Memory B cell (primary cell): ENCODE results near the gene CITED4.

Experiments
- ATAC-seq: fragments of 150-1000 bp; cut with Tn5 transposase; 2 replicates; pipeline ENCODE4 v1.10.0; 2021; ENCODE audit warnings: low read depth, mild to moderate bottlenecking, moderate library complexity
- DNase-seq, 2 donors: peaks; one replicate each; pipeline ENCODE4 v3.0.0; 2022; ENCODE audit warnings: low spot score in 2 of 2
- H3K27ac Mint-ChIP-seq: one replicate; pipeline ENCODE4 v1.8.0; 2022; ENCODE audit warnings: mild to moderate bottlenecking, moderate library complexity, mixed read lengths
- H3K27me3 Mint-ChIP-seq: one replicate; pipeline ENCODE4 v1.8.0; 2022; ENCODE audit warnings: mixed read lengths
- H3K36me3 Mint-ChIP-seq: one replicate; pipeline ENCODE4 v1.8.0; 2022; ENCODE audit warnings: mild to moderate bottlenecking, mixed read lengths
- H3K4me1 Mint-ChIP-seq: one replicate; pipeline ENCODE4 v1.8.0; 2022; ENCODE audit warnings: mixed read lengths
- H3K4me3 Mint-ChIP-seq: one replicate; pipeline ENCODE4 v1.8.0; 2022; ENCODE audit warnings: mild to moderate bottlenecking, moderate library complexity, mixed read lengths
- H3K9me3 Mint-ChIP-seq: one replicate; pipeline ENCODE4 v1.8.0; 2022; ENCODE audit warnings: mixed read lengths

CITED4 gene, protein sequence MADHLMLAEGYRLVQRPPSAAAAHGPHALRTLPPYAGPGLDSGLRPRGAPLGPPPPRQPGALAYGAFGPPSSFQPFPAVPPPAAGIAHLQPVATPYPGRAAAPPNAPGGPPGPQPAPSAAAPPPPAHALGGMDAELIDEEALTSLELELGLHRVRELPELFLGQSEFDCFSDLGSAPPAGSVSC

DNA sequence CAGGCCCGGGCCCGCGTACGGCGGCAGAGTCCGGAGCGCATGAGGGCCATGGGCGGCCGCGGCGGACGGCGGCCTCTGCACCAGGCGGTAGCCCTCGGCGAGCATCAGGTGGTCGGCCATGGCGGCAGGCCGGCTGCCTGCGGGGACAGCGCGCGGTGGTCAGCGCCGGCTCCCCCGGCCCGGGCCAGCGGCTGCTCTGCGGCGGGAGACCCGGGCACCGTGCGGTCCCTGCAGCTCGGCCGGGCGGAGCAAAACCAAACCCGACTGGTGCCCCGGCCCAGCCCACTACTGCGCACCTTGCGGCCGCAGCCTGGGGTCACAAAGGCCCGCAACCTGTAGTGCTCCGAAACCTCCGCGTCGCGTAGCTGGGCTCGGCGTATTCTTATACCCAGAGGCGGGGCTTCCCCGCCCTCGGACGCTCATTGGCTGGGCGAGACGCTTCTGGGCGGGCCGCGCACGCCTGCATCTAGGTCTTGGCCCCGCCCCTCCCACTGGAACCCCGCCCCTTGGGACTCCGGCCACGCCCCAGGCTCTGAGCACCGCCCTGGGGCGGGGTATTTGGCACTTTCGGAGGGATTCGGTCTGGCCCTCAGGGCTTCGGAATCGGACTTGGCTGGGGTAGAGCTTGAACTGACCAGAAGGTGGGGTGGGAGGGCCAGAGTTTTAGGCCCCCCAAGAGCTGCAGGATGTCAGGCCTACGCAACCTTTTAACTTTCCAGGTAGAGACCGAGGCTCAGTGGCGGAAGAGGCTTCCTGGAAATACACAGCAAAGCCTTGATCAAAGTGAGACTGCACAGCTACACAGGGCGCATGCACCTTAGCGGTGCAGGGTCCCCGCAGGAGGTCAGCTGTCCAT lies at the start of gene CITED4:
Gene CITED4, minus strand, starts transcription at position 356 of the 856 bp plus-strand sequence. Its CDS starts 236 bp downstream, at position 120.
- H3K27ac Mint-ChIP-seq, result peak within 1 kb of the TSS; percentile 81
- H3K4me1 Mint-ChIP-seq, result peaks cover 10% of the 10 kb centered on the region
- H3K36me3 Mint-ChIP-seq, result no peaks in the 10 kb centered on the region
- DNase-seq, result peak; percentile 88 to 94
- H3K27me3 Mint-ChIP-seq, result peaks cover 18% of the 10 kb centered on the region
- ATAC-seq, result peak; percentile 96
- H3K9me3 Mint-ChIP-seq, result no peaks in the 10 kb centered on the region
- H3K4me3 Mint-ChIP-seq, result peak within 1 kb of the TSS; percentile 96

DNA sequence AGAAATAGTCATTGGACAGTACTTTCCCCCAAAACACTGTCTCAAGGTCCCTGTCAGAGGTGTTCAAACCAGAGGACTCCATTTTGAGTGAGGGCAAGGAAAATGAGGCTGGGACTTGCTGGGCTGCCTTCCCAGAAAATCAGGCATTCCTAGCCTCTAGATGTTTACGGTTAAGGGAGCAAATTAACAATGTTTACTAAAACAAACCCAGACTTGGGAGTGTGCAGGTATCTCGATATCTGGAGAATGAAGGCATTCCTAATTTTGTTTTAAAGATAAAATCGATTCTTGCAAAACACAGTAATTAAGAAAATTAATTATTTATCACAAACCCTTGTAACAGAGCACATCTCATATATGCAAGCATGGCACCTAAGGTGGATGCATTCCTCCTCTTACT lies 48.9 kb upstream of the CITED4 start:
- no peak for DNase-seq
- no peak for ATAC-seq
- H3K9me3 Mint-ChIP-seq, result no peaks in the 10 kb centered on the region
- no peaks in the 10 kb centered on the region for H3K36me3 Mint-ChIP-seq
- H3K27ac Mint-ChIP-seq, result no peak overlapping the region
- no peaks in the 10 kb centered on the region for H3K4me1 Mint-ChIP-seq
- peaks cover 6% of the 10 kb centered on the region for H3K27me3 Mint-ChIP-seq
- no peak overlapping the region for H3K4me3 Mint-ChIP-seq

DNA sequence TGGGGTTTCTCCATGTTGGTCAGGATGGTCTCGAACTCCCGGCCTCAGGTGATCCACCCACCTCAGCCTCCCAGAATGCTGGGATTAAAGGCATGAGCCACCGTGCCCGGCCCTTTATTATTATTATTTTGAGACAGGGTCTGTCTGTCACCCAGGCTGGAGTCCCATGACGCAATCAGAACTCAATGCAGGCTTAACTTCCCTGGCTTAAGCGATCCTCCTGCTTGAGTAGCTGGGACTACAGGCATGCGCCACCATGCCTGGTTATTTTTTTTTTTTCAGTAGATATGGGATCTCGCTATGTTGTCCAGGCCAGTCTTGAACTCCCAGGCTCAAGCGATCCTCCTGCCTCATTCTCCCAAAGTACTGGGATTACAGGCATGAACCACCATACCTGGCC lies 47.1 kb upstream of the CITED4 start:
- ATAC-seq, result no peak
- Mint-ChIP-seq H3K4me3 (no peak overlapping the region), H3K4me1 (no peaks in the 10 kb centered on the region), H3K36me3 (no peaks in the 10 kb centered on the region), H3K9me3 (no peaks in the 10 kb centered on the region), H3K27me3 (peaks cover 5% of the 10 kb centered on the region), H3K27ac (no peak overlapping the region)
- DNase-seq, result no peak

DNA sequence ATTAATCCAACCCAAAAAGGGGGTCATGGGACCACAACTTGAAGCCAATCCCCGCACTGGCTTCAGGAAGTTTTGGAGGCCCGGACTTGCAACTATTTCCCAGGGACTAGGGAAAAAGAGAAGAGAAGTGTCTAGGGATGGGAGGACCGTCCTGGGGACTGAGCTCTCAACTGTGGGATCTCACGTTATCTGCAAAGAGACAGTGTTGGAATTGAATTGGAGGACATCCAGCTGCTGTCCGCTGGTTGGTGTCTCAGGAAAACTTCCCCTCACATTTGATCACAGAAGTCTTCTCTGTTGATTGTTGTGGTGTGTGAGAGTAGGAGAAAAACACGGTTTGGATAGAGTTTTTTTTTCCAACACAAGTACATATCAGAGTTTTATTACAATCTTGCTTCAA lies 46.2 kb upstream of the CITED4 start:
- no peaks in the 10 kb centered on the region for H3K36me3 Mint-ChIP-seq
- H3K4me1 Mint-ChIP-seq, result no peaks in the 10 kb centered on the region
- H3K27me3 Mint-ChIP-seq, result peaks cover 5% of the 10 kb centered on the region
- no peak for ATAC-seq
- H3K9me3 Mint-ChIP-seq, result no peaks in the 10 kb centered on the region
- DNase-seq, result no peak
- no peak overlapping the region for H3K27ac Mint-ChIP-seq
- no peak overlapping the region for H3K4me3 Mint-ChIP-seq

DNA sequence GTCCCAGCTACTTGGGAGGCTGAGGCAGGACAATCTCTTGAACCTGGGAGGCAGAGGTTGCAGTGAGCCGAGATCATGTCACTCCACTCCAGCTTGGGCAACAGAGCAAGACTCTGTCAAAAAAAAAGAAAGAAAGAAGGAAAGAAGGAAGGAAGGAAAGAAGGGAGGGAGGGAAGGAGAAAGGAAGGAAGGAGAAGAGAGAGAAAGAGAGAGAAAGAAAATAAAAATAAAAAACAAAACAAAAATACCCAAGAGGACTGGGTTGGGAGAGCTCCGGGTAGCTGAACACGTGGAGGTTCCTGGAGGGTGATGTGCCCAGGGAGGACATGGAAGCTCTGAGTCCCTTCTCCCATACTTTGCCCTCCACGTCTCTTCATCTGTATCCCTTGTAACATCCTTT lies 45.7 kb upstream of the CITED4 start:
- no peak overlapping the region for H3K27ac Mint-ChIP-seq
- H3K4me3 Mint-ChIP-seq, result no peak overlapping the region
- no peaks in the 10 kb centered on the region for H3K9me3 Mint-ChIP-seq
- H3K4me1 Mint-ChIP-seq, result no peaks in the 10 kb centered on the region
- H3K36me3 Mint-ChIP-seq, result no peaks in the 10 kb centered on the region
- DNase-seq, result no peak
- peaks cover 5% of the 10 kb centered on the region for H3K27me3 Mint-ChIP-seq
- ATAC-seq, result no peak

DNA sequence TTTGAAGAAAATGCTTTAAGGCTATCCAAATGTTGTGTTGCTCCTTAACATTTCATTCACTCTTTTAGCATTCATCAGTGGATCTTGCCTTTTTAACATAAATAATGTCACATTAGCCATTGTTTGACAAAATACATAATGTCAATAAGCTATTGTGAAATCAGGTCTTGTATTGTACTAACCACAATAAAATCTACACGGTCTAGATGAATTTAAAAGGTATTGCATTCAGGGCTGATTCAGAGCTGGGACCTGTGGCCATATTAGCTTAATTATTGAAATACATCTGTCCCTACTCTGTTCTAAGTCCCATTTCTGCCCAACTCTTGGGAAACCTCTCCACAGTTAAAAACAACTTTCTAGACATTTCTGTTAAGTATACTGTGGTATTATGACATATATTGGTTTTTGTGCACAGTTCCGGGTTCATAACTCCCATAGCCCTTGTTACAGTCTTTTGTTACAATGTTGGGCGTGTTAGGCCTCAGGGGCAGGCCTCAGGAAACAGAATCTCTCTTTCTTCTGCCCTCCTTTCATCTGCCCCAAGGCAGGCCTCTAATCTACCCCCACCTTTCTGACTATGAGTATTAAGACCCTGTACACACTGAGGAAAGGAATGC lies 44.7 kb upstream of the CITED4 start:
- Mint-ChIP-seq H3K9me3 (no peaks in the 10 kb centered on the region), H3K27me3 (peaks cover 5% of the 10 kb centered on the region), H3K4me1 (no peaks in the 10 kb centered on the region), H3K36me3 (no peaks in the 10 kb centered on the region), H3K27ac (no peak overlapping the region), H3K4me3 (no peak overlapping the region)
- no peak for DNase-seq
- no peak for ATAC-seq

DNA sequence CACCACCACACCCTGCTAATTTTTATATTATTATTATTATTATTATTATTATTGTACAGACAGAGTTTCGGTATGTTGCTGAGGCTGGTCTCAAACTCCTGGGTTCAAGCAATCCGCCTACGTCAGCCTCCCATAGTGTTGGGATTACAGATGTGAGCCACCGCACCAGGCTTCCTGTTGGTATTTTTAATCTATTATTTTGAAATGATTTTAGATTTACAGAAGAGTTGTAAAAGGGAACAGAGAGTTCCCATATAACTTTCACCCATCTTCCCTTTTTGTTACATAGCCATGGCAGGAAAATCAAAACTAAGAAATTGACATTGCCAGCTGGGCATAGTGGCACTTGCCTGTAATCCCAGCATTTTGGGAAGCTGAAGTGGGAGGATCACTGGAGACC lies 42.9 kb upstream of the CITED4 start:
- DNase-seq (no peak), ATAC-seq (no peak)
- H3K4me1 Mint-ChIP-seq, result no peaks in the 10 kb centered on the region
- H3K4me3 Mint-ChIP-seq, result no peak overlapping the region
- H3K9me3 Mint-ChIP-seq, result no peaks in the 10 kb centered on the region
- no peak overlapping the region for H3K27ac Mint-ChIP-seq
- H3K27me3 Mint-ChIP-seq, result peaks cover 5% of the 10 kb centered on the region
- H3K36me3 Mint-ChIP-seq, result no peaks in the 10 kb centered on the region

DNA sequence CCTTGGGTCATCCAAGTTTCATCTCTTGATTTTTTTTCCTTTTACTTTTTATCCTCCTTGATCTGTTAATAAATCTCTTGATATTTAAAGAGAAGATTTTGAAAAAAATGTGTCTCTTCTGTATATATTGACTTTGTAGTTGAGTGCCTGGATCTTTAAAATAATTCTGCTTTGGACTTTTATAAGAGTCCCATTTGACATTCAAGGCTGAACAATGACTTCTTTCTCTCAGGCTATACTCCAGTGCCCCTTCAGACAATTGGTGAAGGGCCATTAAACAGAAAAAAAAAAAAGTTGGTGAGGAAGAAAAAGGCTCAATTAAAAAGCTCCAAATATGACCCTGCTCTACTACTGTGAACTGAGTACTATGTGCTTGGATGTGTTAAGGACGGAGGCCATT lies 40.9 kb upstream of the CITED4 start:
- Mint-ChIP-seq H3K4me3 (no peak overlapping the region), H3K4me1 (no peaks in the 10 kb centered on the region), H3K9me3 (no peaks in the 10 kb centered on the region), H3K27me3 (no peaks in the 10 kb centered on the region), H3K36me3 (no peaks in the 10 kb centered on the region), H3K27ac (no peak overlapping the region)
- no peak for DNase-seq
- ATAC-seq, result no peak

DNA sequence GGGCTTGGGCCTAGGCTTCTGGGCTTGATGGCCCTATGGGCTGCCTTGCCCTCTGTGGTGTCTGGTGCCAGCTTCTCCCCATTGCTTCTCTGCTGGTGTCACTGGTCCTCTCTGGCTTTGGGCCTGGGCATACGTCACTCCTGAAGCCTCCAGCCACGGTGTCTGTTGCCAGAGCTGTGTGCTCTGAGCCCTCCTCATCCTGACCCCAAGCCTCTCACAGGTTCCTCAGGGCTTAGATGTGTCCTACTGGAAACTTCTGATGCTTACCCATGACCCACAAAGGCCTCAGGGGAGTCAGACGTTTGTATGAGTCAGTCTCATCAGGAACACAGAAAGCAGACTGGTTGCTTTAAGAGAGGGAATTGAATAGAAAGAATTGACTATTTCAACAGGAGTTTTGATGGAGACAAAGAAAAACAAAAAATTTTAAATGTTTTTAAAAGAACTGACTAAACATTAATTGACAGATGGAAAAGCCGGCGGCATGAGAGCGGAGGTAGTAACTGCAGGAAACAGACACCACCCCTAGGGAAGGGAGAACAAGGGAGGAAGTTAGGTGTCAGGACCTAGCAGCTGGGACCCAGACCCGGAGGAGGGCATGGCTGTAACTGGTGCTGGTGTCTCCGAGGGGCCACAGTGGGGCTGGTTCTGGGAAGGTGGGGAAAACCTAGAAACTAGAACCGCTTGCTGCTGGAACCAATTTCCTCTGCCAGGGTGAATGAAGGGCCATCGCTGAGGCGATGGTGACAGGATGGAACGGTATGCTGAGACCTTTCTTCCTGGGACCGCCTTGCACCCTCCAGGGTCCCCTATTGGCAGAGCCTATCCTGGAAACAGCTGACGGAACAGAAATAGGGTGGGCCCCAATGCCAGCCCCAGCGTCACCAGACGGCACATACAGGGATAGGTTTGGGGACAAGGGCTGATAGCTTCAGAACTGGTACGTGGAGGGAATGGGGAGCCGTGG lies 40.0 kb upstream of the CITED4 start:
- peaks cover 3% of the 10 kb centered on the region for H3K4me1 Mint-ChIP-seq
- H3K27me3 Mint-ChIP-seq, result peaks cover 3% of the 10 kb centered on the region
- no peak for DNase-seq
- H3K36me3 Mint-ChIP-seq, result peaks cover 3% of the 10 kb centered on the region
- H3K9me3 Mint-ChIP-seq, result no peaks in the 10 kb centered on the region
- no peak overlapping the region for H3K27ac Mint-ChIP-seq
- no peak for ATAC-seq
- H3K4me3 Mint-ChIP-seq, result no peak overlapping the region

DNA sequence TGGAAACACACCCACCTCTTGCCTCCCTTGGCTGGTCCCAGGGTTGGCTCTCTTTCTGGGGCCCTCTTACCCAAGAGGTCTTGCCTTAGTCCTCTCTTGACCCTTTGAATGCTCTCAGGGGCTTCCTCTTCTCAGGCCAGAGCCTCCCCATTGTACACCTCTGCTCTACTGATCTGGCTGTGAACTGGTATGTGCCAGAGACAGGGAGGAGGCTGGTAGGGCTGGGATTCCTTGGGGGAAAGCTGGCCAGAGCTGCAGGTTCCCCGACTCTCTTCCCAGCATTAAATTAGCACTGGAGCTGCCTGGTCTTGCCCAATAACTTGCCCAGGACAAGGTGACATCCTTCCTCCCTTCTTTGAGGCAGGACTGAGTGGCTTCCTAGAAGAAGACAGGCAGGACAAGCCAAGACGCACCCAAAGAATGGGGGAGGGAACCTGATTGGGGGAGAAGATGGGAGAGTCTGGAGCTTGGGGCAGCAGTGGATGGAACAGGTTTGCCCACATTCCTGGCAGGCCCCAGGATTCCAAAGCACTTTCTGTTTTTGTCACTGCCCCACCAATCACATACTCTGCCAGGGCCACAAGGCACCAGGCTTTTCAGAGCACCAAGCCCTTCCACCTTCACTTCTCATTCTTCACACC lies 37.2 kb upstream of the CITED4 start:
- no peak for ATAC-seq
- H3K4me1 Mint-ChIP-seq, result peaks cover 3% of the 10 kb centered on the region
- H3K9me3 Mint-ChIP-seq, result peaks cover 5% of the 10 kb centered on the region

DNA sequence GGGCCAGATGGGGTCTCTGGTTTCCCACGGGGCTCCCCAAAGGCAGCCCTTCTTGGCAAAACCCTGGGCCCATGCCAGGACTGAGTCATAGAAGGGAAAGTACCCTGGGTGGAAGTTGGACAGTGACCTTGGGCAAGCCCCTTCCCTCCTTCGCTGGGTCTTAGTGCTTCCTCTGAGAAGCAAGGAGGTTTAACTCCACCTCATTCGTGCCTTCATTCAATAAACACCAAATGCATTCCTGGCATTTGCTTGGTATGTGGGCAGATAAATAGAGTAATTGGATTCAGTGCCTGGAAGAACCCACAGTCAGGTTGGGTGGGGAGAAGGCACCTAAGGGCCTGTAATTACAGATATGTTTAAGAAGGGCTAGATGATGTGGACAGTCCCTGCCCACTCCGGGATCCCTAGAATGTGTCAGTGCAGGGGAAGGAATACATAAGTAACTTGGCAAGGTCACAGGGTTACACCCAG lies 36.3 kb upstream of the CITED4 start:
- ATAC-seq, result no peak
- no peak for DNase-seq
- peaks cover 9% of the 10 kb centered on the region for H3K36me3 Mint-ChIP-seq
- peaks cover 3% of the 10 kb centered on the region for H3K4me1 Mint-ChIP-seq
- H3K27me3 Mint-ChIP-seq, result peaks cover 3% of the 10 kb centered on the region
- H3K27ac Mint-ChIP-seq, result no peak overlapping the region
- H3K4me3 Mint-ChIP-seq, result no peak overlapping the region
- peaks cover 5% of the 10 kb centered on the region for H3K9me3 Mint-ChIP-seq

More for the DNA sequence above, 37.2 kb upstream of the CITED4 start:
- DNase-seq, result no peak
- Mint-ChIP-seq H3K36me3 (peaks cover 9% of the 10 kb centered on the region), H3K4me3 (no peak overlapping the region), H3K27me3 (peaks cover 3% of the 10 kb centered on the region), H3K27ac (no peak overlapping the region)

DNA sequence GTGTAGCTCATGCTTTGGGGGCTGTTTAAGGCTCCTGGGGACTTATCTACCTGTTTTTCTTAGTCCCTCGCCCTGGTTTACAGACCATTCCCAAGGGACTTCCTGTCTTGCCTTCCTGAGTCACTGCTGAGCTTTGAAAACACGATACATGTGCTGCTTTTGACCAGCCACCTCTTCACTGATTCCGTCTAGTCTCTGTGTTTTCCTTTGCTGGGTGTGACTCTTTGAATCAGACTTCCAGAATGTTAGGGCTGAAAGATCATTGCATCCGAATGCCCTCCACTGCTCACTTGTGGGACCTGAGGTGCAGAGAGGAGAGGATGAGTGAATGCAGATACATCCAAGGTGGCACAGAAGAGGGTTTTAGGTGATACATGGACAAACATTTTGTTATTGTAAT lies 35.4 kb upstream of the CITED4 start:
- no peak overlapping the region for H3K27ac Mint-ChIP-seq
- peaks cover 3% of the 10 kb centered on the region for H3K4me1 Mint-ChIP-seq
- H3K4me3 Mint-ChIP-seq, result no peak overlapping the region
- ATAC-seq, result no peak
- peaks cover 3% of the 10 kb centered on the region for H3K27me3 Mint-ChIP-seq
- peaks cover 9% of the 10 kb centered on the region for H3K36me3 Mint-ChIP-seq
- DNase-seq, result no peak
- H3K9me3 Mint-ChIP-seq, result peaks cover 8% of the 10 kb centered on the region

DNA sequence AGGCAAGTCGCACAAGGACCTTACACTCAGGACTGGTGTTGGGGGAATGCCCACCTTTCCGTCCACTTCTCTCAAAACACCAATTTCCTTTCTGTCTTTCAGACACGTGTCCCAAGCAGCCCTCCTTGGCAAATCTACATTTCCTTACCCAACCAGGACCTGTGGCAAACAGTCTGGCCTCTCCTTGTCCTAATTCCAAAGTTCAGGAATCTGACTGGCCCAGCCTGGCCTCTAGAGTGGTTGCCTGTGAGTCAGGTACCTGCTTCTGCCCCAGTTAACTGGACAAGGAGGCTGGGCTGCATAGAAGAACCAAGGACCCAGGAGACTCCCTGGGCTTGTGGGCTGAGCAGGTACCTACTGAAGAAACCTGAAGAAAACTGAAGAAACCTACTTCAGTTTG lies 34.3 kb upstream of the CITED4 start:
- Mint-ChIP-seq H3K27ac (no peak overlapping the region), H3K36me3 (peaks cover 9% of the 10 kb centered on the region), H3K27me3 (peaks cover 4% of the 10 kb centered on the region)

More for the DNA sequence above, 34.3 kb upstream of the CITED4 start:
- Mint-ChIP-seq H3K4me1 (peaks cover 3% of the 10 kb centered on the region), H3K9me3 (peaks cover 8% of the 10 kb centered on the region), H3K4me3 (no peak overlapping the region)
- DNase-seq, result no peak
- no peak for ATAC-seq
